BE2C (cell line): ENCODE data around the gene PEAR1.

Experiments used
- DNase-seq: peaks from one replicate; pipeline ENCODE4 v3.0.0-alpha.2; 2020
- H3K27me3 ChIP-seq: fragments of 250-450 bp; sonication (Bioruptor Pico); 2 replicates; pipeline ENCODE4 v1.5.1; 2020; ENCODE audit warnings: mild to moderate bottlenecking
- H3K36me3 ChIP-seq: fragments of 250-450 bp; sonication (Bioruptor Pico); 2 replicates; pipeline ENCODE4 v1.5.1; 2020; ENCODE audit warnings: mild to moderate bottlenecking
- H3K4me1 ChIP-seq: fragments of 250-450 bp; sonication (Bioruptor Pico); 2 replicates; pipeline ENCODE4 v1.5.1; 2020
- H3K4me3 ChIP-seq: 2 replicates; pipeline ENCODE4 v1.5.1; 2011; ENCODE audit warnings: low read depth, low read length
- H3K9me3 ChIP-seq: fragments of 250-450 bp; sonication (Bioruptor Pico); 2 replicates; pipeline ENCODE4 v1.5.1; 2020
- TF ChIP-seq, protein P1 (sequence below): IDR thresholded peaks from 2 replicates; pipeline ENCODE4 v1.5.1; 2012; ENCODE audit warnings: mild to moderate bottlenecking, low read depth, low read length

PEAR1 gene

DNA sequence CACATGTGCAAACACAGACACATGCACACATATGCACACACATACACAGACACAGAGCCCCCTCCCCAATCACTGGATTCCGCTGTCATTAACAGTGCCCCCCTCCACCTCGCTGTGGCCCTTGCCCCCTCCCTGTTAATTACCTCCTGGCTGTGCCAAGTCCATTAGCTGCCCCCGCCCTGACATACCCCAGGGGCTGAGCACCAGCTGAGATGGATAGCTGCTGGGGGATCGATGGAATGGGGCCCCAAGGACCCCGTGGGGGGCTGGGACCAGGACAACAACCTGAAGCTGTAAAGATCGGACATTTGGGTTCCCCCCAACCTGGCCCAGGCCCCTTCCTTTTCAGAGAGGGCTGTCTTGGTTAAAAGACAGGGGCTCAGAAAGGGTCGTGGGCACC is 9.6 kb upstream of the PEAR1 start:
- DNase-seq = no peak
- TF ChIP-seq, protein P1, sequence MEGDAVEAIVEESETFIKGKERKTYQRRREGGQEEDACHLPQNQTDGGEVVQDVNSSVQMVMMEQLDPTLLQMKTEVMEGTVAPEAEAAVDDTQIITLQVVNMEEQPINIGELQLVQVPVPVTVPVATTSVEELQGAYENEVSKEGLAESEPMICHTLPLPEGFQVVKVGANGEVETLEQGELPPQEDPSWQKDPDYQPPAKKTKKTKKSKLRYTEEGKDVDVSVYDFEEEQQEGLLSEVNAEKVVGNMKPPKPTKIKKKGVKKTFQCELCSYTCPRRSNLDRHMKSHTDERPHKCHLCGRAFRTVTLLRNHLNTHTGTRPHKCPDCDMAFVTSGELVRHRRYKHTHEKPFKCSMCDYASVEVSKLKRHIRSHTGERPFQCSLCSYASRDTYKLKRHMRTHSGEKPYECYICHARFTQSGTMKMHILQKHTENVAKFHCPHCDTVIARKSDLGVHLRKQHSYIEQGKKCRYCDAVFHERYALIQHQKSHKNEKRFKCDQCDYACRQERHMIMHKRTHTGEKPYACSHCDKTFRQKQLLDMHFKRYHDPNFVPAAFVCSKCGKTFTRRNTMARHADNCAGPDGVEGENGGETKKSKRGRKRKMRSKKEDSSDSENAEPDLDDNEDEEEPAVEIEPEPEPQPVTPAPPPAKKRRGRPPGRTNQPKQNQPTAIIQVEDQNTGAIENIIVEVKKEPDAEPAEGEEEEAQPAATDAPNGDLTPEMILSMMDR = no peak
- Histone ChIP-seq H3K4me3 (no peak overlapping the region), H3K36me3 (no peaks in the 10 kb centered on the region), H3K27me3 (no peaks in the 10 kb centered on the region), H3K4me1 (peaks cover 56% of the 10 kb centered on the region), H3K9me3 (no peaks in the 10 kb centered on the region)

DNA sequence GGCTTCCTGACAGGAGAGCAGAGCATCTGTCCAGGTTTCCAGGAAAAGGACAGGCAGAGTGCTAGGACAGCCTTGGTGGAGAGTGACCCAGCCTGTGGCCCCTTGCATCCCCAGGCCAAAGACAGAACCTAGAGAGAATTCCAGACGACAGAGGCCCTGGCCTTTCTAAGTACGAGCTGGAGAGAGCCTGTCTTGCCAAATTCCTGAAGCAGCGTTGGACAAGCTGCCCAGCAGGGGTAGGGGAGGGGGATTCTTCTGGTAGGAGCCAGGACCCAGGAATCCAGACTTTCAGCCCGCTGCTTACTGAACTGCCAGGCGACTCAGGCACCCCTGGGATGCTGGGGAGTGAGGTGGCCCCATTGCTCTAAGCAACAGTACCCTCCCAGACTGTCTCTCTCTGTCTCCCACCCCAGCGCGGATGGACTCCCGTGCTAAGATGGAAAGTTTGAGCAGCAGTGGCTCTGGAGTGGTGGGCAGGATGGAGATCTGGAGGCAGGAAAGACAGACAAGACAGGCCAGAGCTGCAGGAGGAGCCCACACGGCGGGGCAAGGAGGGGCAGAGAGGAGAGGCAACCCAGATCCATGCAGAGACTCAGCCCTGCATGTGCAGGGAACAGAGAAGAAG is 8.8 kb upstream of the PEAR1 start:
- TF ChIP-seq, protein P1 = no peak
- H3K4me1 ChIP-seq = peaks cover 56% of the 10 kb centered on the region
- H3K36me3 ChIP-seq = no peaks in the 10 kb centered on the region
- H3K27me3 ChIP-seq = no peaks in the 10 kb centered on the region
- H3K9me3 ChIP-seq = no peaks in the 10 kb centered on the region
- no peak overlapping the region for H3K4me3 ChIP-seq
- DNase-seq = no peak

DNA sequence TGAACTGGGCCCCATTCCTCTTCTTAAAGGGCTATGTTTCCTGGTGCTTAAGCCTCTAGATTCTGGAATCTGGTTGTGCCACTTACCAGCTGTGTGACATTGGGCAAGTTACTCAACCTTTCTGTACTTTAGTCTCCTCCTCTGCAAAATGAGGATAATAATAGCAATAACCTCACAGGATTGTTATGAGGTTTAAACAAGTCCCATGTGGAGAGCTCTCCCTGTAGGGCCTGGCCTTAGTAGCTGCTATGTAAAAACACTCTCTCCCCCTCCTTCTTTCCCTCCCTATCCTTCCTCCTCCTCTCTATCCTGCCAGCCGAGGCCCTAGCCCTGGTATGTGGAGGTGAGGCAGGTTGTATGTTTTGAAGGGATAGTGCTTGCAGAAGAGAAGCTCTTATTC is 8.2 kb upstream of the PEAR1 start:
- no peaks in the 10 kb centered on the region for H3K27me3 ChIP-seq
- DNase-seq = no peak
- TF ChIP-seq, protein P1 = no peak
- peaks cover 57% of the 10 kb centered on the region for H3K4me1 ChIP-seq
- H3K4me3 ChIP-seq = no peak overlapping the region
- no peaks in the 10 kb centered on the region for H3K9me3 ChIP-seq
- no peaks in the 10 kb centered on the region for H3K36me3 ChIP-seq

DNA sequence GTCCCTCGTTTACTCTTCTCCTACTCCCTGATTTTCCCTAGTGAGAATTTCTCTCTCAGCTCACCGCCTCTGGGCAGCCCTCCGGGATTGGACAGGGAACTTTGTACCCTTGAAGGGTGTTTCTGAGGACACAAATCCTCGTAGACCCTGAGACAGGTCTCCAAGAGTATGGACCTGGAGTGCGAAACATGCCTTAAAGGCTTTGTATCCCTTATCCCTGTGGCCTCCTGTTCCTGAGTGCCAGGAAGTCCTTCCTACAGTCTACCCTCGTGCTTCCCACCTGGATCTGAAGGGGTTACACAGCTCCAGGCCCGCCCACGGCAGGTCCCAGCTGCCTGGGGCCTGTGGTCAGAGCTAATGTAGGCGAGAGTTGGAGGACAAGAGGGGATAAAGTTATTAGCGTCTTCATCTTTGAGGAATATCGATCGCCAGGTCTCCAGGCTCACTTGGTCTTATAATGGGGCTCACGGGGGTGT is 7.6 kb upstream of the PEAR1 start:
- no peaks in the 10 kb centered on the region for H3K27me3 ChIP-seq
- H3K4me1 ChIP-seq = peaks cover 59% of the 10 kb centered on the region
- no peak for DNase-seq
- no peak overlapping the region for H3K4me3 ChIP-seq
- H3K36me3 ChIP-seq = no peaks in the 10 kb centered on the region
- H3K9me3 ChIP-seq = no peaks in the 10 kb centered on the region
- TF ChIP-seq, protein P1 = no peak

DNA sequence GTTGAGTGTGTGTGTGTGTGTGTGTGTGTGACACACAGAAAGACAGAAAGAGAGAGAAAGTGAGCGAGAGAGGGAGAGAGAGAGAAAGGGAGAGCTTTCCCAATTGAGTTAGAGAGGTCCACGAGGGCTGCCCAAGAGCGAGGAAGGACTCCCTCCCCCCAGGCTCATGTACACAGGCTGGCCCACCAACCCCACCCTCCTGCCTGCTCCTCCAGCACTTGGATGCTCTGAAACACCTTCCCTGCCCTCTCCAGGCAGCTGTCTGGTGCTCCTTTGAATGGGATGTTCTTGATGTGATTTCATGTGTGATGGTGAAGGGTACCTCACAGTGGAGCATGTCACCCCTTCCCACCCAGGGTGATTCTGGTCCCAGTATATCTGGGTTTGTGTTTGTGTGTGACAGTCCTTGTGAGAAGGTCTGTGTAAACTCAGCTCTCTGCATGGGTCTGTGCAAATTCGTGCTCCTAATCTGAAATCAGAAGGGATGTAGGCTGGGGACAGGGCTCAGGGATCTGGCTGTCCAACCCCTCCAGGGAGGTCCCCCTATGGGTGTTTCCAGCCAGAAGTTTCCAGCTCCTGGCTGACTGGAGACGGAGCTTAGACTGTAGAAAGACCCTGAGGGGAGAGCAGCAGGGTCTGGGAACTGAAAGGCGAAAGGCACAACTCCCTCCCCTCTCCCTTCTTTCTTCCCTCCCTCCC is 6.8 kb upstream of the PEAR1 start:
- Histone ChIP-seq H3K36me3 (no peaks in the 10 kb centered on the region), H3K4me1 (peaks cover 53% of the 10 kb centered on the region), H3K9me3 (no peaks in the 10 kb centered on the region), H3K27me3 (no peaks in the 10 kb centered on the region), H3K4me3 (no peak overlapping the region)
- TF ChIP-seq, protein P1 = no peak; the same call in 1 of the 2 replicates
- peak; percentile 45 for DNase-seq

DNA sequence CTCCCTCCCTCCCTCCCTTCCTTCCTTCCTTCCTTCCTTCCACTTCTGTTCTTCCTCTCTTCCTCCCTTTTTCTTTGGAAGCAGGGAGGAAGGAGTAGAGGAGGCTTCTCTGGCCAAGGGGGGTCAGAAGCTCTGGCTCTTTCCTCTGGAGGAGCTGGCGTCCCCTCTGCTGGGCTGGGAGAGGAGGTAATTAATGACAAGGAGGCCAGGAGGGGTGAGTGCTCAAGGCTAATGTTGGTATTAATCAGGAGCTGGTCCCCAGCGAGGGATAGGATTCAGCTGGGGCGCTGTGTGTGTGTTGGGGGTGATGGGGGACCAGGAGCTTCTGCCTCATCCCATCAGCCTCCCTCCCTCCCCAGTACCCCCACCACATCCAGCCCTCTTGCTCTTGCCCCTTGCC is 6.2 kb upstream of the PEAR1 start:
- no peaks in the 10 kb centered on the region for H3K27me3 ChIP-seq
- no peaks in the 10 kb centered on the region for H3K9me3 ChIP-seq
- no peak for DNase-seq
- H3K36me3 ChIP-seq = no peaks in the 10 kb centered on the region
- no peak overlapping the region for H3K4me3 ChIP-seq
- peaks cover 51% of the 10 kb centered on the region for H3K4me1 ChIP-seq
- TF ChIP-seq, protein P1 = no peak
